Mucosa of gallbladder (tissue), 1 donor: ENCODE data around the gene SLC66A1. TPM values are rescaled to one million over a fixed set of nuclear protein-coding genes. Genes with fewer than 3 reads are reported as not detected.

Source experiments
- DNase-seq: peaks from one replicate; pipeline ENCODE4 v3.0.0-alpha.2; 2020; ENCODE audit warnings: low spot score
- total RNA-seq: library from RNA; stranded (reverse); gene quantifications from one replicate; pipeline ENCODE4 v1.2.1, GENCODE V29; 2021
- donor health status: DM: no; HTN: no; CAD: no.

Gene SLC66A1
- total RNA-seq, 1 donor from 2014 or later: 19.9 TPM

- DNase-seq: no peak
These were observed 30.9 kb downstream of the SLC66A1 start for GRCh38 chr1:19342894-19343616.

- no peak for DNase-seq
These were observed 31.7 kb downstream of the SLC66A1 start for GRCh38 chr1:19343617-19344350.

GRCh38 chr1:19344372-19344810 is 32.3 kb downstream of the SLC66A1 start:
- peak; percentile 30 for DNase-seq

GRCh38 chr1:19344831-19345230 is 32.7 kb downstream of the SLC66A1 start:
- no peak for DNase-seq

- DNase-seq: no peak
These were observed 33.3 kb downstream of the SLC66A1 start for GRCh38 chr1:19345391-19345790.

- no peak for DNase-seq
These were observed 33.9 kb downstream of the SLC66A1 start for GRCh38 chr1:19346026-19346425.

GRCh38 chr1:19347533-19348172 is 35.5 kb downstream of the SLC66A1 start:
- DNase-seq: peak; percentile 54

GRCh38 chr1:19348441-19349198 is 36.5 kb downstream of the SLC66A1 start:
- no peak for DNase-seq

GRCh38 chr1:19349999-19350398 is 37.9 kb downstream of the SLC66A1 start:
- no peak for DNase-seq

- no peak for DNase-seq
These were observed 38.4 kb downstream of the SLC66A1 start for GRCh38 chr1:19350566-19350965.

GRCh38 chr1:19351873-19352272 is 39.7 kb downstream of the SLC66A1 start:
- no peak for DNase-seq

- no peak for DNase-seq
These were observed 40.7 kb downstream of the SLC66A1 start for GRCh38 chr1:19352839-19353238.

- no peak for DNase-seq
These were observed 41.5 kb downstream of the SLC66A1 start for GRCh38 chr1:19353596-19353995.

- no peak for DNase-seq
These were observed 42.4 kb downstream of the SLC66A1 start for GRCh38 chr1:19354531-19354981.

GRCh38 chr1:19356266-19356665 is 44.1 kb downstream of the SLC66A1 start:
- no peak for DNase-seq

- DNase-seq: no peak
These were observed 45.3 kb downstream of the SLC66A1 start for GRCh38 chr1:19357299-19357986.

GRCh38 chr1:19358710-19359109 is 46.6 kb downstream of the SLC66A1 start:
- no peak for DNase-seq

- no peak for DNase-seq
These were observed 47.2 kb downstream of the SLC66A1 start for GRCh38 chr1:19359357-19359756.

- no peak for DNase-seq
These were observed 47.9 kb downstream of the SLC66A1 start for GRCh38 chr1:19360016-19360415.

- DNase-seq: no peak
These were observed 48.3 kb downstream of the SLC66A1 start for GRCh38 chr1:19360432-19360831.
